Vagina (tissue), 2 donors: ENCODE data around the gene KRTAP10-5. TPM values are rescaled to one million over a fixed set of nuclear protein-coding genes. Genes with fewer than 3 reads are reported as not detected.

Source experiments
- DNase-seq, 2 donors: peaks; one replicate each; pipeline ENCODE4 v3.0.0-alpha.2; 2017; ENCODE audit errors: extremely low spot score in 2 of 2
- H3K27ac ChIP-seq: fragments of 200-600 bp; sonication (generic); one replicate; pipeline ENCODE4 v1.5.1; 2019
- H3K27me3 ChIP-seq: fragments of 200-600 bp; sonication (generic); one replicate; pipeline ENCODE4 v1.5.1; 2019
- H3K36me3 ChIP-seq, 2 donors: fragments of 200-600 bp; sonication (generic); one replicate each; pipeline ENCODE4 v1.5.1; 2017 to 2019
- H3K4me1 ChIP-seq: fragments of 200-600 bp; sonication (generic); one replicate; pipeline ENCODE4 v1.5.1; 2019
- H3K4me3 ChIP-seq, 2 donors: fragments of 200-600 bp; sonication (generic); 1 replicate in 1 of 2; 2 replicates in 1 of 2; pipeline ENCODE4 v1.5.1; 2016 to 2019
- H3K9me3 ChIP-seq: fragments of 200-600 bp; sonication (generic); one replicate; pipeline ENCODE4 v1.5.1; 2019
- CTCF ChIP-seq, 3 experiments: fragments of 450-650 bp in 2 of 3; fragments of 200-600 bp in 1 of 3; sonication (generic) in 1 of 3; IDR thresholded peaks; one replicate each; pipeline ENCODE4 v1.5.1; 2017 to 2019; ENCODE audit warnings: antibody characterized with exemption in 3 of 3, mild to moderate bottlenecking in 2 of 3, moderate library complexity in 2 of 3
- POLR2A ChIP-seq, 2 donors: fragments of 450-650 bp; IDR thresholded peaks; one replicate each; pipeline ENCODE4 v1.6.1; 2017; ENCODE audit warnings: antibody characterized with exemption in 2 of 2, mild to moderate bottlenecking in 2 of 2, moderate library complexity in 2 of 2
- POLR2AphosphoS5 ChIP-seq, 2 donors: sonication (generic); formaldehyde crosslinking; IDR thresholded peaks; one replicate each; pipeline ENCODE4 v1.9.0; 2017; ENCODE audit warnings: antibody characterized with exemption in 2 of 2, mild to moderate bottlenecking in 2 of 2, low read depth in 1 of 2; ENCODE audit not compliant: insufficient read depth in 1 of 2
- intact Hi-C: fragments of 100-400 bp; cut with DNase I; formaldehyde crosslinking; loops from one replicate; pipeline ENCODE4 v1.15.1; 2023
- total RNA-seq: library from RNA; depleted of rRNA; stranded (reverse); fragments of >200 nt; gene quantifications from one replicate; pipeline ENCODE4 v1.2.3, GENCODE V29; 2016

The KRTAP10-5 gene
- total RNA-seq, 1 donor from 2014 or later = not detected

- no peak overlapping the region for H3K4me3 ChIP-seq
- TF ChIP-seq POLR2A (IDR thresholded peaks at IDR 0.05) (no peak), CTCF (IDR thresholded peaks at IDR 0.05) (no peak), POLR2AphosphoS5 (IDR thresholded peaks at IDR 0.05; ENCODE audit: insufficient read depth in 1 of 2, low read depth in 1 of 2) (no peak)
- intact Hi-C loops = loop anchor here (10.0 kb wide), 1 partner anchor 127 kb away; the partner anchor contains the start of gene LRRC3
- H3K36me3 ChIP-seq = no peaks in the 10 kb centered on the region
- no peak overlapping the region for H3K27ac ChIP-seq
- peak; percentile 40 to 77 for DNase-seq
- peaks cover 10% of the 10 kb centered on the region for H3K9me3 ChIP-seq
- no peaks in the 10 kb centered on the region for H3K4me1 ChIP-seq
- no peaks in the 10 kb centered on the region for H3K27me3 ChIP-seq
These were observed 1.7 kb upstream of the KRTAP10-5 start for GRCh38 chr21:44582055-44582454.

GRCh38 chr21:44581158-44581557 lies 754 bp upstream of the KRTAP10-5 start:
- DNase-seq = no peak
- H3K9me3 ChIP-seq = peaks cover 10% of the 10 kb centered on the region
- H3K27ac ChIP-seq = no peak overlapping the region
- intact Hi-C loops = loop anchor here (10.0 kb wide), 1 partner anchor 126 kb away; the partner anchor contains the start of gene LRRC3
- H3K36me3 ChIP-seq = no peaks in the 10 kb centered on the region
- TF ChIP-seq CTCF (IDR thresholded peaks at IDR 0.05) (no peak), POLR2A (IDR thresholded peaks at IDR 0.05) (no peak), POLR2AphosphoS5 (IDR thresholded peaks at IDR 0.05; ENCODE audit: insufficient read depth in 1 of 2, low read depth in 1 of 2) (no peak)
- no peak overlapping the region for H3K4me3 ChIP-seq
- no peaks in the 10 kb centered on the region for H3K27me3 ChIP-seq
- no peaks in the 10 kb centered on the region for H3K4me1 ChIP-seq

- peaks cover under 1% of the 10 kb centered on the region for H3K4me1 ChIP-seq
- DNase-seq = no peak
- no peak overlapping the region for H3K4me3 ChIP-seq
- intact Hi-C loops = loop anchor here (10.0 kb wide), 1 partner anchor 125 kb away; the partner anchor contains the start of gene LRRC3
- H3K9me3 ChIP-seq = peaks cover 10% of the 10 kb centered on the region
- no peak for TF ChIP-seq POLR2A (IDR thresholded peaks at IDR 0.05)
- TF ChIP-seq CTCF (IDR thresholded peaks at IDR 0.05) = no peak
- H3K36me3 ChIP-seq = no peaks in the 10 kb centered on the region
- H3K27ac ChIP-seq = no peak overlapping the region
- H3K27me3 ChIP-seq = no peaks in the 10 kb centered on the region
These were observed 615 bp downstream of the KRTAP10-5 start for GRCh38 chr21:44579833-44580144.

GRCh38 chr21:44579056-44579832 lies 1.2 kb downstream of the KRTAP10-5 start:
- Histone ChIP-seq H3K27me3 (no peaks in the 10 kb centered on the region), H3K27ac (no peak overlapping the region), H3K9me3 (peaks cover 10% of the 10 kb centered on the region), H3K36me3 (no peaks in the 10 kb centered on the region), H3K4me1 (peaks cover 5% of the 10 kb centered on the region), H3K4me3 (no peak overlapping the region)
- TF ChIP-seq CTCF (IDR thresholded peaks at IDR 0.05) (no peak), POLR2A (IDR thresholded peaks at IDR 0.05) (no peak), POLR2AphosphoS5 (IDR thresholded peaks at IDR 0.05; ENCODE audit: insufficient read depth in 1 of 2, low read depth in 1 of 2) (no peak)
- peak; percentile 60 to 94 for DNase-seq
- intact Hi-C loops = no loop called here

GRCh38 chr21:44578371-44579055 lies 1.9 kb downstream of the KRTAP10-5 start:
- intact Hi-C loops = no loop called here
- DNase-seq = peak; percentile 64 to 88
- TF ChIP-seq POLR2AphosphoS5 (IDR thresholded peaks at IDR 0.05; ENCODE audit: insufficient read depth in 1 of 2, low read depth in 1 of 2) (no peak), POLR2A (IDR thresholded peaks at IDR 0.05) (no peak), CTCF (IDR thresholded peaks at IDR 0.05) (no peak)
- H3K9me3 ChIP-seq = peaks cover 10% of the 10 kb centered on the region
- peaks cover 5% of the 10 kb centered on the region for H3K4me1 ChIP-seq
- H3K4me3 ChIP-seq = no peak overlapping the region
- H3K27me3 ChIP-seq = no peaks in the 10 kb centered on the region
- H3K27ac ChIP-seq = no peak overlapping the region
- H3K36me3 ChIP-seq = no peaks in the 10 kb centered on the region
